HG03097 (cell line): ENCODE measurements around the gene ZRANB3.
"Not testable (repeated sequence)": the region's sequence is repeated elsewhere in the genome, so short reads cannot be mapped to it uniquely, and the experiment has no call there.

Source experiments
- ATAC-seq: cut with Tn5 transposase; IDR thresholded peaks from one replicate; pipeline ENCODE4 v1.9.1; 2021; ENCODE audit not compliant: unreplicated experiment, low FRiP score

The ZRANB3 gene

GRCh38 chr2:135494503-135494902 lies 36.5 kb downstream of the ZRANB3 start:
- ATAC-seq, result no peak

- ATAC-seq, result no peak
Observed at GRCh38 chr2:135490376-135490775, 40.6 kb downstream of the ZRANB3 start.

GRCh38 chr2:135485441-135485840 lies 45.6 kb downstream of the ZRANB3 start:
- ATAC-seq, result no peak

GRCh38 chr2:135475128-135475527 lies 55.9 kb downstream of the ZRANB3 start:
- ATAC-seq, result no peak

- ATAC-seq, result no peak
Observed at GRCh38 chr2:135473567-135473966, 57.5 kb downstream of the ZRANB3 start.

GRCh38 chr2:135471106-135471505 lies 59.9 kb downstream of the ZRANB3 start:
- no peak for ATAC-seq

GRCh38 chr2:135457279-135457678 lies 73.7 kb downstream of the ZRANB3 start:
- no peak for ATAC-seq

- ATAC-seq, result no peak
Observed at GRCh38 chr2:135456835-135457234, 74.2 kb downstream of the ZRANB3 start.

GRCh38 chr2:135456431-135456830 lies 74.6 kb downstream of the ZRANB3 start:
- ATAC-seq, result no peak

GRCh38 chr2:135454608-135455007 lies 76.4 kb downstream of the ZRANB3 start:
- ATAC-seq, result no peak

- not testable (repeated sequence) for ATAC-seq
Observed at GRCh38 chr2:135453027-135453426, 78.0 kb downstream of the ZRANB3 start.

GRCh38 chr2:135451966-135452365 lies 79.1 kb downstream of the ZRANB3 start:
- ATAC-seq, result no peak

- ATAC-seq, result not testable (repeated sequence)
Observed at GRCh38 chr2:135443013-135443412, 88.0 kb downstream of the ZRANB3 start.

- ATAC-seq, result not testable (repeated sequence)
Observed at GRCh38 chr2:135435155-135435554, 95.9 kb downstream of the ZRANB3 start.

- no peak for ATAC-seq
Observed at GRCh38 chr2:135424849-135425248, 106.2 kb downstream of the ZRANB3 start.

GRCh38 chr2:135422898-135423297 lies 108.1 kb downstream of the ZRANB3 start:
- ATAC-seq, result no peak

GRCh38 chr2:135411646-135412045 lies 119.4 kb downstream of the ZRANB3 start:
- no peak for ATAC-seq

- no peak for ATAC-seq
Observed at GRCh38 chr2:135409436-135409835, 121.6 kb downstream of the ZRANB3 start.

GRCh38 chr2:135396259-135396658 lies 134.8 kb downstream of the ZRANB3 start:
- ATAC-seq, result not testable (repeated sequence)

GRCh38 chr2:135386993-135387392 lies 144.0 kb downstream of the ZRANB3 start:
- no peak for ATAC-seq

GRCh38 chr2:135378591-135378990 lies 152.4 kb downstream of the ZRANB3 start:
- no peak for ATAC-seq

- no peak for ATAC-seq
Observed at GRCh38 chr2:135373702-135374101, 157.3 kb downstream of the ZRANB3 start.

- ATAC-seq, result no peak
Observed at GRCh38 chr2:135349941-135350340, 181.1 kb downstream of the ZRANB3 start.
